K562 (cell line): ENCODE data around the gene CD302. TPM values are rescaled to one million over a fixed set of nuclear protein-coding genes. Genes with fewer than 3 reads are reported as not detected.

Experiments used
- ATAC-seq: fragments of 200-7000 bp; cut with Tn5 transposase; 3 replicates; pipeline ENCODE4 v1.9.1; 2020; ENCODE audit warnings: moderate library complexity
- BruUV-seq: library from RNA; stranded (reverse); fragments of 400-500 nt; replicated peaks from 2 replicates; lab custom pipeline; 2021; lab: Mats Ljungman, UMichigan
- CTCF ChIA-PET: fragments of 300-600 bp; formaldehyde crosslinking; extraction: SDS; loops from one replicate; lab custom pipeline; 2021; ENCODE audit warnings: low intra/inter-chr PET ratio; lab: Yijun Ruan, JAX
- POLR2A ChIA-PET: fragments of 300-600, 350-650 bp; sonication (Branson Sonifier 250); formaldehyde crosslinking; extraction: SDS; loops from one replicate; lab custom pipeline; 2021; ENCODE audit warnings: antibody characterized with exemption, inconsistent platforms; lab: Yijun Ruan, JAX
- DNase-seq, 4 experiments: peaks; one replicate each; pipeline versions ENCODE4 v3.0.0 to v3.0.0-alpha.2; 2011 to 2018; ENCODE audit warnings: low spot score in 3 of 4, mixed read lengths in 3 of 4; ENCODE audit errors: extremely low read depth in 1 of 4
- FAIRE-seq: peaks from 2 replicates; lab custom pipeline; 2011; peaks lifted over from hg19 to GRCh38; lab: Jason Lieb, UNC
- H2AFZ ChIP-seq: 2 replicates; pipeline ENCODE4 v1.6.0; 2011; ENCODE audit warnings: low read depth, low read length, control low read depth, inconsistent platforms
- H3K27ac ChIP-seq: fragments of 200-600 bp; 3 replicates; pipeline ENCODE4 v1.8.0; 2011; ENCODE audit warnings: low read depth, mild to moderate bottlenecking, control low read depth, inconsistent platforms, low read length, moderate library complexity, mixed read lengths; ENCODE audit errors: extremely low read depth
- H3K27me3 ChIP-seq, 2 experiments: fragments of 300-600 bp in 1 of 2; 2 replicates in 1 of 2; 3 replicates in 1 of 2; pipeline versions ENCODE4 v1.6.0 to v1.8.0; 2011; ENCODE audit warnings: inconsistent platforms in 2 of 2, low read length in 2 of 2, mild to moderate bottlenecking in 1 of 2, mixed read lengths in 1 of 2, moderate library complexity in 1 of 2; ENCODE audit not compliant: control insufficient read depth in 2 of 2, insufficient read depth in 2 of 2
- H3K36me3 ChIP-seq: fragments of 300-600 bp; 3 replicates; pipeline ENCODE4 v1.8.0; 2011; ENCODE audit warnings: mild to moderate bottlenecking, low read length, inconsistent platforms; ENCODE audit not compliant: control insufficient read depth, insufficient read depth
- H3K4me1 ChIP-seq, 2 experiments: fragments of 200-600 bp in 1 of 2; replicated peaks in 1 of 2; 2 replicates in 1 of 2; 3 replicates in 1 of 2; pipeline versions ENCODE4 v1.5.1 to v1.8.0; 2011; ENCODE audit warnings: inconsistent platforms in 2 of 2, low read length in 2 of 2, mild to moderate bottlenecking in 1 of 2, mixed read lengths in 1 of 2, moderate library complexity in 1 of 2; ENCODE audit not compliant: control insufficient read depth in 2 of 2, insufficient read depth in 2 of 2
- H3K4me2 ChIP-seq: 2 replicates; pipeline ENCODE4 v1.6.1; 2011; ENCODE audit warnings: low read length, control low read depth, inconsistent platforms, mixed read lengths; ENCODE audit not compliant: insufficient read depth
- H3K4me3 ChIP-seq: fragments of 200-600 bp; sonication (generic), shearing (Covaris generic); 2 replicates; pipeline ENCODE4 v1.5.1; 2016; ENCODE audit warnings: control low read depth, inconsistent platforms
- H3K79me2 ChIP-seq: fragments of 200-600 bp; 3 replicates; pipeline ENCODE4 v1.8.0; 2011; ENCODE audit warnings: low read length, inconsistent platforms; ENCODE audit not compliant: control insufficient read depth, insufficient read depth
- H3K9ac ChIP-seq, 2 experiments: 2 replicates each; pipeline versions ENCODE4 v1.6.0 to v1.6.1; 2011; ENCODE audit warnings: low read depth in 2 of 2, low read length in 2 of 2, control low read depth in 1 of 2, inconsistent platforms in 1 of 2, mild to moderate bottlenecking in 1 of 2, mixed read lengths in 1 of 2; ENCODE audit not compliant: insufficient read depth in 1 of 2
- H3K9me1 ChIP-seq: one replicate; pipeline ENCODE4 v1.6.0; 2011; ENCODE audit warnings: inconsistent platforms, mild to moderate bottlenecking, low read length, moderate library complexity; ENCODE audit not compliant: control insufficient read depth, insufficient read depth
- H3K9me3 ChIP-seq: replicated peaks from 2 replicates; pipeline ENCODE4 v1.5.1; 2011; ENCODE audit warnings: low read depth, low read length, inconsistent platforms; ENCODE audit not compliant: control insufficient read depth, insufficient read depth
- H4K20me1 ChIP-seq: replicated peaks from 2 replicates; pipeline ENCODE4 v1.6.1; 2011; ENCODE audit warnings: low read length, inconsistent platforms, mixed read lengths; ENCODE audit not compliant: control insufficient read depth, insufficient read depth
- BCOR ChIP-seq: fragments of 450-650 bp; IDR thresholded peaks from 2 replicates; pipeline ENCODE4 v1.6.1; 2016
- E2F3 ChIP-seq: fragments of 250-450 bp; sonication (Bioruptor Pico); IDR thresholded peaks from 2 replicates; pipeline ENCODE4 v1.4.0; 2020; ENCODE audit warnings: mild to moderate bottlenecking
- NFE2 ChIP-seq: IDR thresholded peaks from 2 replicates; pipeline ENCODE4 v1.6.1; 2014; ENCODE audit warnings: antibody characterized with exemption, low read depth
- PCBP1 ChIP-seq: fragments of 200-400 bp; formaldehyde crosslinking; IDR thresholded peaks from 2 replicates; pipeline ENCODE4 v1.6.1; 2018; ENCODE audit warnings: mild to moderate bottlenecking, low read depth, low read length; ENCODE audit not compliant: poor library complexity, severe bottlenecking
- TAF9B ChIP-seq: fragments of 450-650 bp; IDR thresholded peaks from 2 replicates; pipeline ENCODE4 v1.6.1; 2018; ENCODE audit warnings: mild to moderate bottlenecking; ENCODE audit not compliant: partially characterized antibody
- WGBS: fragments of 100-300 bp; shearing (Covaris generic); methylation state at CpG from one replicate; pipeline ENCODE4 v1.1.6; 2016; ENCODE audit warnings: low coverage, mixed read lengths; ENCODE audit not compliant: insufficient coverage; ENCODE audit errors: missing lambda C conversion rate; 5-methylcytosine and 5-hydroxymethylcytosine counted together
- in situ Hi-C: fragments of 300-500 bp; cut with MboI; formaldehyde crosslinking; loops from 4 replicates; pipeline ENCODE4 v1.15.0; 2018; ENCODE audit warnings: inconsistent platforms, mixed read lengths
- intact Hi-C: fragments of 100-400 bp; cut with micrococcal nuclease; formaldehyde crosslinking; loops from 2 replicates; pipeline ENCODE4 v1.14.2; 2022
- polyA plus RNA-seq, 8 experiments: library from polyadenylated mRNA; depleted of rRNA in 4 of 8; stranded (reverse) in 5 of 8; unstranded in 3 of 8; fragments of >200 nt; fragmentation: Nextera tagmentation in 2 of 8; fragmentation: Illumina TruSeq in 1 of 8; extraction: Ambion mirVana in 2 of 8; extraction: Trizol in 1 of 8; gene quantifications; 2 replicates each; pipeline versions ENCODE4 v1.2.1 to v1.2.3, GENCODE V29; 2011 to 2014; ENCODE audit warnings: inconsistent platforms in 1 of 8, missing spikeins in 1 of 8
- total RNA-seq, 7 experiments: library from RNA; depleted of rRNA in 6 of 7; stranded (reverse); fragments of >200 nt in 6 of 7; fragmentation: Illumina TruSeq in 2 of 7; extraction: Trizol in 2 of 7; gene quantifications; 2 replicates each; pipeline versions ENCODE4 v1.2.1 to v1.2.3, GENCODE V29; 2011 to 2021; ENCODE audit warnings: low replicate concordance in 1 of 7
- TF ChIP-seq, protein P1 (sequence below), 2 experiments: IDR thresholded peaks; 2 replicates each; pipeline ENCODE4 v1.6.1; 2011; ENCODE audit warnings: borderline replicate concordance in 1 of 2, control low read depth in 1 of 2, low read depth in 1 of 2, low read length in 1 of 2, mild to moderate bottlenecking in 1 of 2, mixed read lengths in 1 of 2, moderate library complexity in 1 of 2; ENCODE audit not compliant: insufficient read depth in 1 of 2, insufficient read length in 1 of 2, poor library complexity in 1 of 2, severe bottlenecking in 1 of 2; ENCODE audit errors: extremely low read depth in 1 of 2
- TF ChIP-seq, protein P2 (sequence below), 2 experiments: fragments of 450-650 bp; conservative IDR thresholded peaks; 2 replicates each; pipeline ENCODE4 v1.6.1; 2017; ENCODE audit warnings: mild to moderate bottlenecking in 2 of 2, moderate library complexity in 2 of 2
- TF ChIP-seq, protein P3 (sequence below): fragments of 250-450 bp; sonication (Bioruptor Pico); IDR thresholded peaks from 2 replicates; pipeline ENCODE4 v1.4.0; 2020; ENCODE audit warnings: borderline replicate concordance
- TF ChIP-seq, protein P4 (sequence below): fragments of 450-650 bp; IDR thresholded peaks from 2 replicates; pipeline ENCODE4 v1.6.1; 2018; ENCODE audit warnings: mild to moderate bottlenecking, low read depth; ENCODE audit not compliant: partially characterized antibody

Gene CD302
- total and polyA plus RNA-seq, 9 of the 15 experiments (the other 6 are each of a cell fraction or from before 2014, with no cell fraction given): 0.03 to 0.07 (median 0.04) TPM; not detected in 5

DNA sequence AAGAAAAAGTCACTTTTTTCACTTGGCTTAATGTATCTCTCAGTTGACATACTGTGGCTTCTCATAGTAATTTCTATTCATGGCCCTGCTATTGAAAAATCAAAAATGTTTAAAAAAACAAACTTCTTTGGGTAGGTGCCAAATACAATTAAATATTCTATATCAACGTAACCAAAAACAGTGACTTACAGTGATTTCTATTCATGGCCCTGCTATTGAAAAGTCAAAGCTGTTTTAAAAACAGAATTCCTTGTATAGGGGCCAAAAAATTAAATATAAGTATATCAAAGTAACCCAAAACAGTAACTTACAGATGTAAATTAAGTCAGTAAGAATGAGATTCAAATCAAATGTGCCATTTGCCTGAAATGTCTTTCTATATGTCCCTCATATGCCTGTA is 31.4 kb upstream of the CD302 start:
- ATAC-seq (no peak), DNase-seq (no peak), FAIRE-seq (no peak)
- Histone ChIP-seq H2AFZ (no peak overlapping the region), H3K27ac (no peak overlapping the region), H3K4me1 (no peaks in the 10 kb centered on the region), H4K20me1 (no peaks in the 10 kb centered on the region), H3K27me3 (peaks cover 3 to 4% of the 10 kb centered on the region in 2 experiments; a peak in 3 of 5 replicates), H3K4me3 (no peak overlapping the region), H3K9ac (no peak overlapping the region), H3K36me3 (no peaks in the 10 kb centered on the region), H3K79me2 (no peaks in the 10 kb centered on the region), H3K4me2 (no peak overlapping the region), H3K9me1 (no peaks in the 10 kb centered on the region), H3K9me3 (no peaks in the 10 kb centered on the region)
- intact Hi-C loops (no loop called here), in situ Hi-C loops (no loop called here)
- 0% methylated on average over 1 of the region's 1 CpG for WGBS
- TF ChIP-seq, protein P1, sequence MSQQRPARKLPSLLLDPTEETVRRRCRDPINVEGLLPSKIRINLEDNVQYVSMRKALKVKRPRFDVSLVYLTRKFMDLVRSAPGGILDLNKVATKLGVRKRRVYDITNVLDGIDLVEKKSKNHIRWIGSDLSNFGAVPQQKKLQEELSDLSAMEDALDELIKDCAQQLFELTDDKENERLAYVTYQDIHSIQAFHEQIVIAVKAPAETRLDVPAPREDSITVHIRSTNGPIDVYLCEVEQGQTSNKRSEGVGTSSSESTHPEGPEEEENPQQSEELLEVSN (IDR thresholded peaks at IDR 0.05; ENCODE audit: borderline replicate concordance in 1 of 2, extremely low read depth in 1 of 2, insufficient read depth in 1 of 2, insufficient read length in 1 of 2, low read depth in 1 of 2, low read length in 1 of 2, poor library complexity in 1 of 2, severe bottlenecking in 1 of 2): no peak
- TF ChIP-seq NFE2 (no peak), PCBP1 (no peak), BCOR (no peak), E2F3 (CRISPR knock-in tag) (no peak), TAF9B (no peak)
- TF ChIP-seq, protein P2, sequence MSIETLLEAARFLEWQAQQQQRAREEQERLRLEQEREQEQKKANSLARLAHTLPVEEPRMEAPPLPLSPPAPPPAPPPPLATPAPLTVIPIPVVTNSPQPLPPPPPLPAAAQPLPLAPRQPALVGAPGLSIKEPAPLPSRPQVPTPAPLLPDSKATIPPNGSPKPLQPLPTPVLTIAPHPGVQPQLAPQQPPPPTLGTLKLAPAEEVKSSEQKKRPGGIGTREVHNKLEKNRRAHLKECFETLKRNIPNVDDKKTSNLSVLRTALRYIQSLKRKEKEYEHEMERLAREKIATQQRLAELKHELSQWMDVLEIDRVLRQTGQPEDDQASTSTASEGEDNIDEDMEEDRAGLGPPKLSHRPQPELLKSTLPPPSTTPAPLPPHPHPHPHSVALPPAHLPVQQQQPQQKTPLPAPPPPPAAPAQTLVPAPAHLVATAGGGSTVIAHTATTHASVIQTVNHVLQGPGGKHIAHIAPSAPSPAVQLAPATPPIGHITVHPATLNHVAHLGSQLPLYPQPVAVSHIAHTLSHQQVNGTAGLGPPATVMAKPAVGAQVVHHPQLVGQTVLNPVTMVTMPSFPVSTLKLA (conservative IDR thresholded peaks at IDR 0.05): no peak
- TF ChIP-seq, protein P3, sequence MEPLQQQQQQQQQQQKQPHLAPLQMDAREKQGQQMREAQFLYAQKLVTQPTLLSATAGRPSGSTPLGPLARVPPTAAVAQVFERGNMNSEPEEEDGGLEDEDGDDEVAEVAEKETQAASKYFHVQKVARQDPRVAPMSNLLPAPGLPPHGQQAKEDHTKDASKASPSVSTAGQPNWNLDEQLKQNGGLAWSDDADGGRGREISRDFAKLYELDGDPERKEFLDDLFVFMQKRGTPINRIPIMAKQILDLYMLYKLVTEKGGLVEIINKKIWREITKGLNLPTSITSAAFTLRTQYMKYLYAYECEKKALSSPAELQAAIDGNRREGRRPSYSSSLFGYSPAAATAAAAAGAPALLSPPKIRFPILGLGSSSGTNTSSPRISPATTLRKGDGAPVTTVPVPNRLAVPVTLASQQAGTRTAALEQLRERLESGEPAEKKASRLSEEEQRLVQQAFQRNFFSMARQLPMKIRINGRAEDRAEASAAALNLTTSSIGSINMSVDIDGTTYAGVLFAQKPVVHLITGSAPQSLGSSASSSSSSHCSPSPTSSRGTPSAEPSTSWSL (CRISPR knock-in tag): no peak
- TF ChIP-seq, protein P4, sequence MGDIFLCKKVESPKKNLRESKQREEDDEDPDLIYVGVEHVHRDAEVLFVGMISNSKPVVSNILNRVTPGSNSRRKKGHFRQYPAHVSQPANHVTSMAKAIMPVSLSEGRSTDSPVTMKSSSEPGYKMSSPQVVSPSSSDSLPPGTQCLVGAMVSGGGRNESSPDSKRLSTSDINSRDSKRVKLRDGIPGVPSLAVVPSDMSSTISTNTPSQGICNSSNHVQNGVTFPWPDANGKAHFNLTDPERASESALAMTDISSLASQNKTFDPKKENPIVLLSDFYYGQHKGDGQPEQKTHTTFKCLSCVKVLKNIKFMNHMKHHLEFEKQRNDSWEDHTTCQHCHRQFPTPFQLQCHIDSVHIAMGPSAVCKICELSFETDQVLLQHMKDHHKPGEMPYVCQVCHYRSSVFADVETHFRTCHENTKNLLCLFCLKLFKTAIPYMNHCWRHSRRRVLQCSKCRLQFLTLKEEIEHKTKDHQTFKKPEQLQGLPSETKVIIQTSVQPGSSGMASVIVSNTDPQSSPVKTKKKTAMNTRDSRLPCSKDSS: no peak
- BruUV-seq: no TSS peak
- POLR2A ChIA-PET: no interaction called here
- CTCF ChIA-PET: no interaction called here
